Stimulated activated CD8-positive, alpha-beta memory T cell treated with anti-CD3 and anti-CD28 coated beads, Interleukin-15, amount 100 ng/mL, for 4 hours (primary cell): Measurements from ENCODE around the gene MRPL58.
"Not testable (repeated sequence)": the region's sequence is repeated elsewhere in the genome, so short reads cannot be mapped to it uniquely, and the experiment has no call there.

Experiments used
- DNase-seq, 2 donors: peaks; one replicate each; pipeline ENCODE4 v3.0.0-alpha.2; 2020; ENCODE audit warnings: low read depth in 2 of 2

Gene MRPL58

GRCh38 chr17:74987418-74987908, 25.0 kb upstream of the MRPL58 start, which contains the start of gene CDR2L:
CDR2L (plus strand) TSS chr17:74987632; CDS start chr17:74988044, 412 bp downstream.
- peak; percentile 77 to 81 for DNase-seq

- no peak for DNase-seq
These were observed 24.4 kb upstream of the MRPL58 start for GRCh38 chr17:74987909-74988711.

GRCh38 chr17:74990581-74991105, 21.8 kb upstream of the MRPL58 start:
- DNase-seq: no peak

GRCh38 chr17:74992223-74992622, 20.2 kb upstream of the MRPL58 start:
- DNase-seq: no peak

- no peak for DNase-seq
These were observed 18.0 kb upstream of the MRPL58 start for GRCh38 chr17:74994440-74994839.

GRCh38 chr17:74995847-74996246, 16.6 kb upstream of the MRPL58 start:
- no peak for DNase-seq

- no peak for DNase-seq
These were observed 13.7 kb upstream of the MRPL58 start for GRCh38 chr17:74998783-74999182.

- no peak for DNase-seq
These were observed 12.9 kb upstream of the MRPL58 start for GRCh38 chr17:74999523-74999922.

GRCh38 chr17:75001915-75002843, 10.3 kb upstream of the MRPL58 start:
- no peak for DNase-seq

GRCh38 chr17:75003070-75003956, 9.2 kb upstream of the MRPL58 start:
- DNase-seq: no peak

- no peak for DNase-seq
These were observed 8.5 kb upstream of the MRPL58 start for GRCh38 chr17:75003957-75004355.

- DNase-seq: no peak
These were observed 8.1 kb upstream of the MRPL58 start for GRCh38 chr17:75004371-75004770.

GRCh38 chr17:75005291-75005690, 7.2 kb upstream of the MRPL58 start:
- DNase-seq: no peak

GRCh38 chr17:75006084-75006483, 6.4 kb upstream of the MRPL58 start:
- DNase-seq: not testable (repeated sequence)

- no peak for DNase-seq
These were observed 5.8 kb upstream of the MRPL58 start for GRCh38 chr17:75006653-75007052.

GRCh38 chr17:75008373-75008772, 4.1 kb upstream of the MRPL58 start:
- no peak for DNase-seq

- DNase-seq: no peak
These were observed 3.2 kb upstream of the MRPL58 start for GRCh38 chr17:75009139-75009724.

GRCh38 chr17:75010683-75011400, 1.6 kb upstream of the MRPL58 start:
- no peak for DNase-seq

- no peak for DNase-seq
These were observed 922 bp upstream of the MRPL58 start for GRCh38 chr17:75011401-75012095.

- DNase-seq: no peak
These were observed 449 bp upstream of the MRPL58 start for GRCh38 chr17:75012096-75012345.
